Breast epithelium (tissue), 3 donors: ENCODE measurements around the gene PRKAR1B.

Experiments used
- CTCF ChIP-seq, 3 donors: fragments of 450-650 bp; IDR thresholded peaks; one replicate each; pipeline ENCODE4 v1.5.1; 2016 to 2017; ENCODE audit warnings: antibody characterized with exemption in 3 of 3, mild to moderate bottlenecking in 3 of 3, moderate library complexity in 3 of 3
- POLR2A ChIP-seq: fragments of 450-650 bp; IDR thresholded peaks from one replicate; pipeline ENCODE4 v1.6.1; 2016; ENCODE audit warnings: antibody characterized with exemption, mild to moderate bottlenecking, moderate library complexity

- TF ChIP-seq CTCF (IDR thresholded peaks at IDR 0.05), result no peak
- no peak for TF ChIP-seq POLR2A
Measured at GRCh38 chr7:771234-772004, 44.3 kb upstream of the PRKAR1B start.
